Measurements from ENCODE around the gene NELFCD.
"Not testable (repeated sequence)": the region's sequence is repeated elsewhere in the genome, so short reads cannot be mapped to it uniquely, and the experiment has no call there.

Gene NELFCD

DNA sequence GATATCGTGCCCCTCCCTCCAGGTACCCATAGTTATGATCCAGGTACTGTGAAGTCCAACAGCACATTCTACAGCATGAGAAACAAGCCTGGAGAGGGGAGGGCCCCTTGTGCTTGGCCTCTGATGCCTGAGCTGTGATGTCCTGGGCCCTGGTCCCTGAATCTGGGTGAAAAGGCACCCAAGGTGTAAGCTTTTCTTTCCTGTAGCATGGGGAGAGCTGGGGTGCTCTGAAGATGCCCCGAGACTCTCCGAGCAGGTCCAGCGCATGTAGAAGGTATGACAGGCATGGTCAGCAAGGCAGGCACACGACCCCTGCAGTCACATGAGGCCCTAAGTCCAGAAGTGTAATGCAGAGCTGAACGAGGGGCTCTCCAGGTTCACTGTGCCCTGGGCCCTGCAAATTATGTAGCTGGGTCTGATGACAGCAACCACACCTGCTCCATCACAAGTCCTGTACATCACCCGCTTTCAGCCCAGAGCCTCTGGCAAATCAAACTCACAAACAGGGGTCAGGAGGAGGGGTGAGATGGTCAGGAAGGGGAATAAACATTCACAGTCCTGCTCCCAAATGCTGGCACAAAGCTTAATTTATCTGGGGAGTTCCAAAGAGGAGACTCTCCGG lies 27.8 kb downstream of the NELFCD start:
- no peak for DNase-seq (ENCODE audit: low spot score)

DNA sequence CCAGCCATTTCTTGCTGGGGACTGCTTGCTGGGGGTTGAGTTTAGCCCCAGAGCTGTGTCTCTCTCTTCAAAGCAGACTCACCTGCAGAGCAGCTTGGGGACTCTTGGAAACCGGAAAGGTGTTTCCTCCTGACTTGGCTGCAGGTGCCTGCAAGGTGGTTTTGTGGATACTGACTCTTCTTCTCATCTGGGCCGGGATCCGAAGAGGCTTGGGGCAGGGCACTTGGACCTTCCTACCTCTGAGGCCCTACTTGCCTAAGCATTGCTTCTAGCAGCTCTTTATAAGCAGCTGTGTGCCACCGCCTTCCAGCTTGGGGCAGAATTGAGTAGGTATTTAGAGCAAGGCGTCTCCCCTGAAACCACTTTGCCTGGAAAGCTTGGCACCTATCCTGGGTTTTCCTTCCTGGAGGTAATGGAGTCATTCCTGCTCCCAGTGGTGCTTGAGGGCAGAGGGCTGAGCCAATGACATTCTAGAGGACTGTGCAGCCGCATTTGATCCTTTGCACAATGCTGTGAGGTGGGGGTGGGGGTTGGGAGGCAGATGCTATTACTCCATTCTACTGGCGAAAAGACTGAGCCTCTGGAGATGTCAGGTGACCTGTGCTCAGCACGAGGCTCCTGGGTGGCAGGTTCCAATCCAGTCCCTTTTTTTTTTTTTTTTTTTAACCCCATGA lies 29.4 kb downstream of the NELFCD start:
- no peak for DNase-seq (ENCODE audit: low spot score)

GRCh38 chr20:59010995-59011873 lies 30.2 kb downstream of the NELFCD start:
- no peak for DNase-seq (ENCODE audit: low spot score)

DNA sequence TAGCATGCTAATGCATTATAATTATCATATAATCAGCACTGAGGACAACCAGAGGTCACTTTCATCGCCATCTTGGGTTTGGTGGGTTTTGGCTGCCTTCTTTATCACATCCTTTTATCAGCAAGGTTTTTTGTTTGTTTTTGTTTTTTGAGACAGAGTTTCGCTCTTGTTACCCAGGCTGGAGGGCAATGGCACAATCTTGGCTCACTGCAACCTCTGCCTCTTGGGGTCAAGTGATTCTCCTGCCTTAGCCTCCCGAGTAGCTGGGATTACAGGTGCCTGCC lies 30.8 kb downstream of the NELFCD start:
- not testable (repeated sequence) for DNase-seq (ENCODE audit: low spot score)

DNA sequence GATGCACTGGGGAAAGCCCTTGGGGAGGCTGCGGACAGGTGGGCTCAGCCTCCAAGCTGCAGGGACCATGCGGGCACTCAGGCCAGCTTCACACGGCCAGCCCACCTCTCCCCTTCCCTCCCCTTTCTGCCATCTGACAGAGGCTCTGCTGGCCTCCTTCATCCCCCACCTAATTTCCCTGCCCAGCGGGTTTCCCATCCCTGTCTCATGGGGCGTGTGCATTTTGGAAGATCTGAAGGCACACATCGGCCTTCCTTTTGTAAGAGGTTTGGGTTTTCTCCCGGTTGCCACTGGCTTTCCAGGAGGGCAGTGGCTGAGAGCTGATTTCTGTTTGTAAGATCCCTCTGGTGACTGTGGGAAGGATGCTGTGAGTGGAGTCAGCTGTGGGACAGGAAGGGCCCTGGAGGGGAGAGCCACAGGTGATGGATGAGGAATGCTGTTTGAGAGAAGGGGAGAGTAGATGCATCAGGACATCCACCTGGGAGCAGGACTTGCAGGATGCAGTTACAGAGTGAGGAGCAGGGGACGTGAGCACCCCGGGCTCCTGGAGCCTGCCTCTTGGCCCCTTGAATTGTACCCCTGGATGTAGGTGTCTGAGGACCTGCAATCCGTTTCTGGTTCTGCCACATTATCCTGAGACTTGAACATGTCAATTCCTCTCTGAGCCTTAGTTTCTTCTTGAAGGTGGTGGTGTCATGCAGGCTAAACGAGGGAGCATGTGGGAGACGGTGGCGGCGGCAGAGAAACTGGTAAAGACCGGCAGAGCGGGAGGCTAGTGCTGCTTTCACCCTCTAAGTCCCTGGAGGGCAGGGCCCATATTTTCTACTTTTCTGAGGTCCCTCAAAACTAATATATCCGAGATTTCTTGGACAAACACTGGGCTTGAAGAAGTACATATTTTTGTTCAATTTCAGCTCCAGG lies 32.2 kb downstream of the NELFCD start:
- no peak for DNase-seq (ENCODE audit: low spot score)

- DNase-seq (ENCODE audit: low spot score), result peak; percentile 54
Measured at GRCh38 chr20:59013959-59014608, 33.0 kb downstream of the NELFCD start.

DNA sequence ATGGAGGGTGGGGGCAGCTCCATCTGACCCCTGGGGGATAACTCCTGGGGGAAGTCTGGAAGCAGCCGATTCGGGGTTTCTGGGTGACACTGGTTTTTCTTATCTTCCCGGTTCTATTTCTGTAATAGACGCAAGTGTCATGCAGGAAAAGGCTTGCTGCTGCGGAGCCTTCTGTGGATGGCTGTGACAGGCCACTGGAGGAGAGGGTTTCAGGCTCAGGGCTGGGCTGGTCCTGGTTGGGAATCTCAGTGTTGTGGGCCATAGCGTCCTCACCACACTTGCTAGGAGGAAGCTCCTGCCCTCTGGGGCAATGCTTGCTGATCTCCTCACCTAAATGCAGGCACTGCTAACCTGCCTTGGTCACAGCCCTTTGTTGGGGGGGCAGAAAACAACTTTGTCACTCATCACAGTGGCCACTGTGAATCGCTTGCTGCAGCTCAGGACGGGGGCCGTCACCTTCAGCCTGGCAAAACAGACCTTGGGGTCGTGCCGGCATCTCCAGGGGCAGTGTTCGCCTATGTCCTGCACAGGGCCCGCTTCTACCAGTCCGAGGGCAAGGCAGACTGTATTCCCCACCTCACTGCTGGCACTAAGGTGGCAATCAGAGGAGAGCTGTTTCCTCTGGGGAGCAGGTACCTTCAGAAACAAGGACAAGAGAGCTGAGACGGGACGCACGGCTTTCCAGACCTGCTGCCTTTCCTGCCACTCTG lies 33.8 kb downstream of the NELFCD start:
- no peak for DNase-seq (ENCODE audit: low spot score)

- no peak for DNase-seq (ENCODE audit: low spot score)
Measured at GRCh38 chr20:59015411-59015810, 34.4 kb downstream of the NELFCD start.

GRCh38 chr20:59015812-59016711 lies 35.0 kb downstream of the NELFCD start:
- no peak for DNase-seq (ENCODE audit: low spot score)

GRCh38 chr20:59016795-59017492 lies 35.9 kb downstream of the NELFCD start:
- no peak for DNase-seq (ENCODE audit: low spot score)

GRCh38 chr20:59017493-59018231 lies 36.6 kb downstream of the NELFCD start:
- no peak for DNase-seq (ENCODE audit: low spot score)

- DNase-seq (ENCODE audit: low spot score), result no peak
Measured at GRCh38 chr20:59018817-59019216, 37.8 kb downstream of the NELFCD start.

DNA sequence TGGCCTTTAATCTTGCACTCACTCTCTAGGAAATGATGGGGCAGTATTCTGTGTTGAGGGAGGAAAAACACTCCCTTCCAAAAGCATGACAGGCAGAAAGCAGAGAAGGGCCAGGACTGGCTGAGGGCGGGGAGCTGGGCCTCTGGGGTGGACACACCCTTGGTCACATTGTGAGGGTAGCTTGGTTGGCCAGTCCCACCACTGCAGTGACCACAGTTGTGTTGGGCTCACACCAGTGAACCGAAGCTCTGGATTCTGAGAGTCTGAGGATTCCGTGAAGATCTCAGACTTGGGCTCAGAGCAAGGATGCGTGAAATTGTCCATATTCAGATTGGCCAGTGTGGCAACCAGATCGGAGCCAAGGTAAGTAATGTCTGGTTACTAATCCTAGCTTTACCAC lies 38.2 kb downstream of the NELFCD start, which contains the start of gene TUBB1:
TSS of gene TUBB1 (plus strand) at position 213 of the 400 bp plus-strand sequence. CDS start at position 307, 94 bp downstream.
- no peak for DNase-seq (ENCODE audit: low spot score)

DNA sequence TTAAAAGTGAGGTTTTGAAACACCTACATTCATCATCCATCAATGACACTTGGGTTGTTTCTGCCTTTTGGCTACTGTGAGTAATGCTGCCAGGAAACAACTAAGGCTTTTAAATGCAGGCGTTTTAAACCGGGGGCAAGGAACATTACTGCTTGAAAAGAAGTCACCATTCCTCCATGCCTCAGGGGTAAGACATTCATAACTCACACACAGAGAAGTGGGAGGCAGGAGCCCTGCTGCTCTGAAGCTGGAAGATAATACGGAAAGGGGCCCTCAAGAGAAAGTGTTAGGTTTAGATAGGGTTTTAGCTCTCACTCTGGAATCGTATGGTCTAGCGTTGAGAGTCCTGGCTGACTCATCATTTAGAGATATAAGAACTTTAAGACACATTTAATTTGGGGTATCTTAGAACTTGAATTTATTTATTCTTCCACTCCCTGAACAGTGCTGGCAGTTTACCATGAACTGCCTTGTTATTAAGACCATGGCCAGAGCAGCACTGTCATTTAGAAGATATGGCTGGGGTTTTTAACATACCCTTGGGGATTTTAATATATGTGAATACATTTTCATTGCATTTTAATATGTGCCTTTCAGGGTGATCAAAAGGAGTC lies 40.0 kb downstream of the NELFCD start:
- DNase-seq (ENCODE audit: low spot score), result no peak

DNA sequence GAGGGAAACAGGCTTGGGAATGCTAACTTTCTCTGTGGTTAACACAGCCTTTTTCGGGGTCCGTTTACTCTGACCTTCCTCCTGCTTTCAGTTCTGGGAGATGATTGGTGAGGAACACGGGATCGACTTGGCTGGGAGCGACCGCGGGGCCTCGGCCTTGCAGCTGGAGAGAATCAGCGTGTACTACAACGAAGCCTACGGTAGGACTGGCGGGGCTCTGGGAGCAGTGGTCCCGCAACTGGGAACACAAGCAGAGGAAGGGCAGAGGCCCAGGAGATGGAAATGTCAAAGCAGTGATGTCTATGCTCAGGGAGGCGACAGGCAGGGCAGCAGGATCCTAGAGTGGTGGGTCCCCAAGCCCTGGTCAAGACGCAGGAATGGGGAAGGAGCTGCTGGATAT lies 41.7 kb downstream of the NELFCD start:
- DNase-seq (ENCODE audit: low spot score), result no peak

DNA sequence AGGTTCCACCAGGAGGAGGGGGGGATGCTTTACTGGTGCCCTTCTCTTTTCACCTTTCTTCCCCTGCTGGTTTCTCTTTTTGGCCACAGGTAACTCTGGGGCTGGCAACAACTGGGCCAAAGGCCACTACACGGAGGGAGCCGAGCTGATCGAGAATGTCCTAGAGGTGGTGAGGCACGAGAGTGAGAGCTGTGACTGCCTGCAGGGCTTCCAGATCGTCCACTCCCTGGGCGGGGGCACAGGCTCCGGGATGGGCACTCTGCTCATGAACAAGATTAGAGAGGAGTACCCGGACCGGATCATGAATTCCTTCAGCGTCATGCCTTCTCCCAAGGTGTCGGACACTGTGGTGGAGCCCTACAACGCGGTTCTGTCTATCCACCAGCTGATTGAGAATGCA lies 42.6 kb downstream of the NELFCD start:
- no peak for DNase-seq (ENCODE audit: low spot score)

- DNase-seq (ENCODE audit: low spot score), result no peak
Measured at GRCh38 chr20:59024111-59024530, 43.1 kb downstream of the NELFCD start.

- no peak for DNase-seq (ENCODE audit: low spot score)
Measured at GRCh38 chr20:59025086-59025485, 44.0 kb downstream of the NELFCD start.

Data from putamen (tissue), 1 donor.